Measurements from ENCODE around the gene METTL27.
"Not testable (repeated sequence)": the region's sequence is repeated elsewhere in the genome, so short reads cannot be mapped to it uniquely, and the experiment has no call there.

Gene METTL27

DNA sequence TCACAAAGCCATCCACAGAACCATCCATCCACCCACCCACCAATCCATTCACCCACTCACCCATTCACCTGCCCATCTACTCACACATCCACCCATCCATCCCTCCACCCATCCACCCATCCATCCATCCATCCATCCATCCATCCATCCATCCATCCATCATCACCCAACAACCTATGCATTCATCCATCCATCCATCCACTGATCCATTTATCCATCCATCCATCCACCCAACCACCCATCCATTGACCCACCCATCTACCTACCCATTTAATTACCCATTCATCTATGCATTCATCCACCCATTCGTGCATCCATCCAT, 24.1 kb upstream of the METTL27 start:
- DNase-seq, result no peak

GRCh38 chr7:73865738-73866445, 23.6 kb upstream of the METTL27 start:
- DNase-seq, result peak; percentile 9

- no peak for DNase-seq
These were observed 22.8 kb upstream of the METTL27 start for GRCh38 chr7:73864981-73865711.

GRCh38 chr7:73861305-73861704, 19.0 kb upstream of the METTL27 start:
- DNase-seq, result no peak

DNA sequence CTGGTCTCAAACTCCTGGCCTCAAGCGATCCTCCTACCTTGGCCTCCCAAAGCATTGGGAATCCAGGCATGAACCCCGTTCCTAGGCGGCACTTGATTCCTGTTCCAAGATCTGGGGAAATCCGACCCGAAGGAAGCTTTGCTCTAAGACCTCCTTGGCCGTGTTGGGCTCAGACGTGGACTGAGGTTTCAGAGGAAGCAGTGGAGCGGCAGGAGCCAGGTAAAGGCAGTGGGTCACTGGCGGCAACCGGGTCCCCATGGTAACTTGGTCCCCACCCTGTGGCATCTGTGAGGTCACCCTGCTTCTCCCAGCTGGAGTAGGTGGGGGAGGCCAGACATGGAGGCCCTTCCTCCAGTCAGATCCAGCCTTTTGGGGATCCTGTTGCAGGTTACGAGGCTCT, 18.5 kb upstream of the METTL27 start, which contains the start of gene TMEM270:
Gene TMEM270 (plus strand): TSS at position 301 of the 400 bp plus-strand sequence. CDS start 36 bp downstream, at position 337.
- no peak for DNase-seq

DNA sequence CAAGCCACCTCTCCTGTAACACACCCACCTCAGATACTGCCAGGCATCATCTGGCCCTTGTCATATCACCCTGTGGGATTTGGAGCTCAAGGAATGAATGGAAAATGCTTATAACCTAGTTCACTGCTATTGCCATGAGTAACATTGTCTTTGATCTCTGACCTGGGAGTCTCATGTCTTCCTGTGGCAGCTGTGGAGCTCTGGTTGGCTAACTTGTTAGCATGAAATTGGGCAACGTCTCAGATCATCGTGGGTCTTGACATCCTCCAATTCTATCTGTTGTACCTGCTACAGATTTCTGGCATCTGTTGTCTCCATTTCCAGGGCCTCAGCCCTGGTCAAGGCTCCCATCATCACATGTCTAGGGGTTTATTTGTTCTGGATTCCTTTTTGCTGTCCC, 16.5 kb upstream of the METTL27 start:
- no peak for DNase-seq

- DNase-seq, result no peak
These were observed 14.6 kb upstream of the METTL27 start for GRCh38 chr7:73856941-73857340.

DNA sequence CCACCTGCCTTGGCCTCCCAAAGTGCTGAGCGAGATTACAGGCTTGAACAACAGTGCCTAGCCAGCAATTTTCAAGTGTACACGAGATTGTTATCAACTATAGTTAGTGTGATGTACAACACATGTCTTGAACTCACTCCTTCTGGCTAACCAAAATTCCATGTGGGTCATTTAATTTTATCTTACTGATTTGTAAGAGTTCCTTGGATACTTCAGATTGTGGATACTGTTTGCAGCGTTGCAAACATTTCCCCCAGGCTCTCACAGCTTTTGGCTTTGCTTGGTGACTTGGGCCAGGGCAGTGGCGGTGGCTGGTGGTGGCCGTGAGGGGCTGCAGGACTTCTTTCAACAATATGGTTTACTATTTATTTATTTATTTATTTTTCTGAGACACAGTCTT, 10.2 kb upstream of the METTL27 start:
- DNase-seq, result no peak

GRCh38 chr7:73851410-73852338, 9.4 kb upstream of the METTL27 start:
- peak; percentile 99 for DNase-seq

GRCh38 chr7:73850781-73851207, 8.5 kb upstream of the METTL27 start:
- peak; percentile 98 for DNase-seq

GRCh38 chr7:73847941-73848723, 5.8 kb upstream of the METTL27 start:
- no peak for DNase-seq

DNA sequence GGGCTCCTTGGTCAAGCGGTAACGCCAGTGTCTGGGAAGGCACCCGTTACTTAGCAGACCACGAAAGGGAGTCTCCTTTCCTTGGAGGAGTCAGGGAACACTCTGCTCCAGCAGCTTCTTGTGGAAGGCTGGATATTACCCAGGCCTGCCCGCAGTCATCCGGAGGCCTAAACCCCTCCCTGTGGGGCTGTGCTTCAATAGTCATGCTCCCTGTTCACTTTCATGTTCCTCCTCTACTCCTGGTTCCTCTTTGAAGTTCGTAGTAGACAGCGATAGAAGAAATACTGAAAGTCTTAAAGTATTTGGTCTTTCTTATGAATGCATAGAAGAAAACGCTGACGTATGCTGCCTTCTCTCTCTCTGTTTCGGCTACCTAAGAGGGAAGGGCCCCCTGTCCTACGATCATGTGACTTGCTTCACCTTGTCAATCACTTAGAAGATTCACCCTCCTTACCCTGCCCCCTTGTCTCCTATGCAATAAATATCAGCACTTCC, 3.4 kb upstream of the METTL27 start:
- DNase-seq, result peak; percentile 60

DNA sequence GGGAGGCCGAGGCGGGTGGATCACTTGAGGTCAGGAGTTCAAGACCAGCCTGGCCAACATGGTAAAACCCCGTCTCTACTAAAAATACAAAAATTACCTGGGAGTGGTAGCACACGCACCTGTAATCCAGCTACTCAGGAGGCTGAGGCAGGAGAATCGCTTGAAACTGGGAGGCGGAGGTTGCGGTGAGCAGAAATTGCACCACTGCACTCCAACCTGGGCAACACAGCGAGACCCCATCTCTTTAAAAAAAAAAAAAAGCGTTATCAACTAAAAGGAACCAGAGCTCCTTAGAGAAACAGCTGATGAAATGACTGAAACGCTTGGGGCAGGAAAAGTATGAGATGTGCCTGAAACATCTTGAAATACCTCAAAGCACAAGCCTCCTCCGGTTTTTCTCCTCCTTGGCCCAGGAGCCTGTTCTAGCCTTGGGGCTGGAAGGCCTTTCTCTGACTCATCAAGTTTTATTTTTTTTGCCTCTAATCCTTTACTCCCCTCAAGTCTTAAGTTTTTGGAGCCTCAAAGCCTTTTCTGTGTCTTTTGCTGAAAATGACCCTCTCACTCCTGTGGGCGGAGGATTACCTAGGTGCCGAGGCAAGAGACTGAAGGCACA, 2.6 kb upstream of the METTL27 start:
- peak; percentile 58 for DNase-seq

DNA sequence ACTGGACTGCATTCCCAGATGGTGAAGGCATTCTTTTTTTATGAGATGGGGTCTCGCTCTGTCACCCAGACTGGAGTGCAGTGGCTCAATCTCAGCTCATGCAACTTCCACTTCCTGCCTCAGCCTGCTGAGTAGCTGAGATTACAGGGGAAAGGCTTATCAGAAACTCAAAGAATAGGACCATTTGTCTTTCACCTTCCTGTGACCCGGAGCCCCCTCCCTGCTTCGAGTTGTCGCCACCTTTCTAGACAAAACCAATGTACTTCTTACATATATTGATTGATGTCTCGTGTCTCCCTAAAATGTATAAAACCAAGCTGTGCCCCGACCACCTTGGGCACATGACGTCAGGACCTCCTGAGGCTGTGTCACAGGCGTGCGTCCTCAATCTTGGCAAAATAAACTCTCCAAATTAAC, 1.8 kb upstream of the METTL27 start:
- no peak for DNase-seq

GRCh38 chr7:73841689-73842066, 638 bp downstream of the METTL27 start:
- no peak for DNase-seq

DNA sequence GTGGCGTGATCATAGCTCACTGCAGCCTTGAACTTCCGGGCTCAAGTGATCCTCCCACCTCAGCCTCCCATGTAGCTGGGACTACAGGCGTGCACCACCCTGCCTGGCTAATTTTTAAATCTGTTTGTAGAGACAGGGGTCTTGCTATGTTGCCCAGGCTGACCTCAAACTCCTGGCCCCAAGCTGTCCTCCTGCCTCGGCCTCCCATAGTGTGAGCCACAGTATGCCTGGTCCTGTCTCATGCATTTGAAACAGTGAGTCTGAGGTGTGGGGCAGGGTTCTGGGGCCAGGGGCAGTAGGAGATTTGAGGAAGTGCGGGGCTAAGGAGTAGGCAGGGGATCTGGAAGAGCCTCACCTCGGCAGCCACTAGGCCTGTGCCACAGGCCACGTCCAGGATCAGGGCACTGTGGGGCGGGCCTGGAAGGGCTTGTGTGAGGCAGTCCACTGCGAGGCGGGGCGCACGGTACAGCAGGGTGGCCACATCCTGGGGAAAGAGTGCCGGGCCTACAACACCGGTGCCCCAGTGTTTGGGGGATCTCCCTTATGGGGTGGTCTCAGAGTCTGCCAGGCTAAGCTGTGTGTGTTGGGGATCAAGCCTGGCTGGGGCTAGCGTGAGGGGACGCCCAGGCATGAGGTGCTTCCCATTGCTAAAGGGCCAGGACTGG, 1.5 kb downstream of the METTL27 start:
- no peak for DNase-seq

DNA sequence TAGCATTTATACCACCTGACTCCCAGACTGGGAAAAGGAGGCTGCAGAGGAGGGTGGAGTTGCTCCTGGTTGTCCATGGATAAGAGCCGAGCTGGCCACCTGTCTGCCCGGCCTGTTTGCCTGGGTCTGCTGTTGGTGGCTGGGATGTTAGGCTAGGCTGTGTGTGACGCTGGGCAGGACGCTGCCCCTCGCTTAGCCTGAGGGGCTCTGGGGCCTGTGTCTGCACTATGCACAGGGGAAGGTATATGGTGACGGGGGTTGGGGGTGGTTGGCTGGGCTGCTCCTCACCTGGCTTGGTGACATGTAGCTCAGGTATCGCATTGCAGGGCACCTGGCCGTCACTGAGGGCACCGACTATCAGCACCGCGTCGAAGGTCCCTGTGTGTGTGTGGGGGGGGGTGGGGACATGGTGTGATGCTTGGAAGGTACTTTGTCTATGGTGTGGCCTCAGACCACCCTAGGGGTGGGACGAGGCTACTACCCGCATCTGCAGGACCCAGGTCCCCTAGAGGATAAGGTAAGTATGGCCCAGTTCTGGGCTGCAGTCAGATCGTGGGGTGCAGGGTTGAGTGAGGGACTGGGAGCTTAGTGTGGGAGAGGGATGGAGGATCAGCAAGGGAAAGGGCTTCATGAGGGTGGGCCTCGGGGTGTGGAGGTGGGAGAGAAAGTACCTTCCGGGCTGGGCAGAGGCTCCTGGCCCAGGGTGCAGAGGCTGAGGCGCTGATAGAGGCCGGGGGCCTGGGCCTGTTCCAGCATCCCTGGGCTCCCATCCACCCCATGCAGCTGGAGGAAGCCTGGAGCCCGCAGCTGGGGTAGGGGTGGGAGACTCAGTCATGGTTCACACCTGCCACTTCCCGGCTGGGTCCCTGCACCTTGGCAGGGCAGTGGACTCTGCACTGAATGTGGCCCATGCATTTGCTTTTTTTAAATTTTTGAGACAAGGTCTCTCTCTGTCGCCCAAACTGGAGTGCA, 2.3 kb downstream of the METTL27 start:
- no peak for DNase-seq

DNA sequence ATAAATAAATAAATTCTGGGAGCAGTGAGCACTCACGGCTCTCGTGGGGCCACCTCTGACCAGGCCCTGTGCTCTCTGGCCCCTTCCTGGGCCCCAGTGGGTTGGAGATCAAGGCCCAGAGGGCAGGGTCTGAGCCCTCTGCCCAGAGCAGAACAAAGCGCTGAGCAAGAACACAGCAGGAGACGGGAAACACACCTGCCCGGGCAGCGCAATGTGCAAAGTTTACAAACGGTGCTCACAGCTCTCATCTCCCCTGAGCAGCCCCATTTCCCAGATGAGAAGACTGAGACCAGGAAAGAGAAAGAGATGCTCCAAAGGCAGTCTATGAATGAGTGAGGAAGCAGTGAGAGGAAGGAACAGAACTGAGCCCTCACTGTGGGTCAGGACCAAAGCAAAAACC, 3.0 kb downstream of the METTL27 start:
- DNase-seq, result no peak

DNA sequence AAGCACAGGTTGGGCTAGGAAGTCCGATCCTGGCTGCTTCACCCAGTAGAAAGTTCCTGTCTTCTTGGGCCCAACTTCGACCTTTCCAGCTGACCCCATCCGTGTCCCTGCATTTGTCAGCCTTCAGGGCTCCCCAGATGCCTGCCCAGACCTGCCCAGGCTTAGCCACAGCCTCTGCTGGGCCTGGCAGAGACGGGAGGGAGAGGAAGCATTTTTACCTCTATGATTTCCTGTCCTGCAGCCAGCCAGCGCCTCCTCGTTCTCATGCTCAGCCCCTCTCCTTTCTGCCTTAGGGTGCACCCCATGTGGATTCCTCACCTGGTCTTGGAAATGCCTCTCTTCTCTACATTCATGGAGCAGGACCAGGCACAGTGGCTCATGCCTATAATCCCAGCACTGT, 3.7 kb downstream of the METTL27 start:
- DNase-seq, result no peak

GRCh38 chr7:73837167-73837566, 5.1 kb downstream of the METTL27 start:
- DNase-seq, result not testable (repeated sequence)
